ENCODE results near the gene ZNF334. TPM values are rescaled to one million over a fixed set of nuclear protein-coding genes. Genes with fewer than 3 reads are reported as not detected.

The ZNF334 gene
- total and polyA plus RNA-seq, 5 donors, result 1.1 to 3.2 (median 1.3) TPM

DNA sequence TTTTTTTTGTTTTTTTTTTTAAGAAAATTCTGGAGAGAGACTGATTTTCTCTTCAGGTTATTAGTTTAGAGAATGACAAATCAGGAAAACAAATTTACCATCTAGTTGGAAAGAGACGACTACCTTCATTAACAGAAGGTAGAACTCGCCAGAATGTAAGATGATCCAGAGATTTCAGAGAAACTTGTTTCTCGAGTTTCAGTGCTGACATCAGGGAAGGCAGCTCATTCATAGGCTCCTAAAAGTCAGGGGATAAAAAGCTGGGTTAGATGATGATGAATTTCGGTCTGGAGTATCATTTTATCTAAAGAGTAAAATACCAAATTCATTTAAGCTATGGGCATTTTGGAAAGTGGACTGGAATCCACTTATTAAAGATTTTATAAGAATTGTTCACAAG is 27.9 kb downstream of the ZNF334 start:
- WGBS, result 35% methylated on average over 4 of the region's 4 CpGs
- no peak overlapping the region for H3K27ac ChIP-seq (ENCODE audit: low read length)
- H3K27me3 ChIP-seq (ENCODE audit: control insufficient read depth, insufficient read depth), result no peaks in the 10 kb centered on the region
- ATAC-seq, result no peak
- intact Hi-C loops (cut with DNase I), result no loop called here
- H3K9me3 ChIP-seq (ENCODE audit: control insufficient read depth, low read length), result no peaks in the 10 kb centered on the region
- H3K4me1 ChIP-seq (ENCODE audit: control insufficient read depth, insufficient read depth, low read length), result no peaks in the 10 kb centered on the region
- H3K4me3 ChIP-seq (ENCODE audit: low read length), result no peak overlapping the region
- DNase-seq, result no peak

DNA sequence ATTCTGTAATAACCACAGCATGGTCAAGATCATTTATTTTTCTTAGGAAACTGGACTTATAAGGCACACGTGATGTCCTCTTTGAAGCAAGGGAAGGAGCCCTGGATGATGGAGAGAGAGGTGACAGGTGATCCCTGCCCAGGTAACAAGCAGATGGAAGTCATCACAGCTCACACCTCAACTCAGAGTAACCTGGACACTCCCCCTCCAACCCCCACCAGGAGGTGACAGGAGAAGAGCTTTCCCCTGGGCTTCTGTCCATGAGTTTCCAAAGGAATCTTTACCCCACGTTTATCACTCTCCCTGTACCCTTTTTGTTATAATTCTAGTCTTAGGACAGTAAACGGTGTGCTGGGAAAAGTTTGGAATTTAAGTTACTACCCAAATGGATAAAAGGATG is 28.4 kb downstream of the ZNF334 start:
- Histone ChIP-seq H3K27me3 (ENCODE audit: control insufficient read depth, insufficient read depth) (no peaks in the 10 kb centered on the region), H3K27ac (ENCODE audit: low read length) (no peak overlapping the region), H3K4me3 (ENCODE audit: low read length) (no peak overlapping the region), H3K9me3 (ENCODE audit: control insufficient read depth, low read length) (no peaks in the 10 kb centered on the region), H3K4me1 (ENCODE audit: control insufficient read depth, insufficient read depth, low read length) (no peaks in the 10 kb centered on the region)
- 52% methylated on average over 3 of the region's 3 CpGs for WGBS
- DNase-seq (no peak), ATAC-seq (no peak)
- intact Hi-C loops (cut with DNase I), result no loop called here

DNA sequence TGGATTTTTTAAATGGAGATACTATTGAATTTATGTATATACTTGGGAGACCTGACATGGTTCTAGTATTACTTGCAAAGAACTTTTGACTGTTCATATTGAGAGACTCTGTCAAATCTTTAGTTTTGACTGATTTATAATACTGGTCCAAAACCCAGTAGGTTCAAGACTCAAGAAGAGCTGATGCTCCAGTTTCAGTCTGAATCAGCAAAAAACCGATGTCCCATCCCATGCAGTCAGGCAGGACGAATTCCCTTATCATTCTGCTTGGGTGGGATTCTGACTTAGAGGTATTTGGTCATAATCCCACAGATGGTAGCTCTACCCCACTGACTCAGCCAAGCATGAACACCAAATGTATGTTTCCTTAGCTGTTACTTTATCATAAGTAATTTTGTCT is 29.5 kb downstream of the ZNF334 start:
- no peak overlapping the region for H3K27ac ChIP-seq (ENCODE audit: low read length)
- H3K9me3 ChIP-seq (ENCODE audit: control insufficient read depth, low read length), result no peaks in the 10 kb centered on the region
- H3K4me1 ChIP-seq (ENCODE audit: control insufficient read depth, insufficient read depth, low read length), result no peaks in the 10 kb centered on the region
- no peak overlapping the region for H3K4me3 ChIP-seq (ENCODE audit: low read length)
- no peaks in the 10 kb centered on the region for H3K27me3 ChIP-seq (ENCODE audit: control insufficient read depth, insufficient read depth)
- intact Hi-C loops (cut with DNase I), result no loop called here
- DNase-seq (no peak), ATAC-seq (no peak)
- 73% methylated on average over 2 of the region's 2 CpGs for WGBS

DNA sequence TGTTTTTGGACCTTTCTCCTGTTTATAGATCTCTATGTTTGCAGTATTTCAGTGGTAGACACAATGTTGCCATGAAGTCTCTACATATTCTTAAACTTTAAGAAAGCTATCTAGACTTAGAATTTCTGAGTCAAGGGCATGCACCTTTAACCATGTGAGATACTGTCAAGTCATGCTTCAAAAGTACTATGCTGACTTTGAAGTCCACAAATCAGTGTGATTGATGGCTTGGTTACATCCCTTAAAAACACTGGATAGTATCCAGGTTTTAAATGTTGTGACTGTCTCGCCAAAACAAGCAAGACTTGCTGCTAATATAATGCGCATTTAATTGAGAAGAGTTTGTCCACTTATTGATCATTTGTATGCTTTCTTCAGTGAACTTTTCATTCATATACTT is 30.5 kb downstream of the ZNF334 start:
- H3K4me3 ChIP-seq (ENCODE audit: low read length), result no peak overlapping the region
- H3K9me3 ChIP-seq (ENCODE audit: control insufficient read depth, low read length), result no peaks in the 10 kb centered on the region
- ATAC-seq, result no peak
- no peaks in the 10 kb centered on the region for H3K27me3 ChIP-seq (ENCODE audit: control insufficient read depth, insufficient read depth)
- WGBS, result 82% methylated on average over 2 of the region's 2 CpGs
- no peak overlapping the region for H3K27ac ChIP-seq (ENCODE audit: low read length)
- no peak for DNase-seq
- intact Hi-C loops (cut with DNase I), result no loop called here
- no peaks in the 10 kb centered on the region for H3K4me1 ChIP-seq (ENCODE audit: control insufficient read depth, insufficient read depth, low read length)

DNA sequence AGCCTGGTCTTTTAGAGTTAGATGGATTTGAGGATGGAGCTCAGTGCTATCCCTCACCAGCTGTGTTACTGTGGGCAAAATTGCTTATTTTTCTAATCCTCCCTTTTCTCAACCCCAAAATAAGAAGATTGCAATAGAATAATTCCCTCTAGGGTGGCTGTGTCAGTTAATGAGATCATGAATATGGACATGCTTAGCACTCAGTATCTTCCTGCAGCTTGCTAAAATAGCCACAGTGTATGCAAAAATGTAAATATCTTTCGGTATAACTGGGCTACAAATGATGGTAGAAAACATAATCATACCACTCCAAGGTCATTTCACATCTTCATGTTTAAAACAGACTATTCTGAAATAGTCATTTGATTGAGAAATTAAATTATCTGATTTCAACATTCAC is 35.7 kb downstream of the ZNF334 start:
- DNase-seq, result no peak
- intact Hi-C loops (cut with DNase I), result no loop called here
- Histone ChIP-seq H3K4me3 (ENCODE audit: low read length) (no peak overlapping the region), H3K27me3 (ENCODE audit: control insufficient read depth, insufficient read depth) (no peaks in the 10 kb centered on the region), H3K4me1 (ENCODE audit: control insufficient read depth, insufficient read depth, low read length) (no peaks in the 10 kb centered on the region), H3K27ac (ENCODE audit: low read length) (no peak overlapping the region), H3K9me3 (ENCODE audit: control insufficient read depth, low read length) (no peaks in the 10 kb centered on the region)
- no peak for ATAC-seq
- WGBS, result 65% methylated on average over 1 of the region's 1 CpG

DNA sequence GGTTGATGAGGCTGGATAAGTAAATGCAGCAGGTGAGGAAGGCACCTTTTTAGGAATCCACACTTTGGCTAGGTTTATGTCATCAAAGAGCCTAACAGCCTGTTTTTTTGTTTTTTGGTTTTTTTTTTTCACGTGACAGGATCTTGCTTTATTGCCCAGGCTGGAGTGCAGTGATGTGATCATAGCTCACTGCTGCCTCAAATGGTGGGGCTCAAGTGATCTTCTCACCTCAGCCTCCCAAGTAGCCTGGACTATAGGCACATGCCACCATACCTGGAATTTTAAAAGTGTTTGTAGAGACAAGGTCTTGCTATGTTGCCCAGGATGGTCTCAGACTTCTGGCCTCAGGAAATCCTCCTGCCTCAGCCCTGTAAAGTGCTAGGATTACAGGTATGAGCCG is 36.1 kb downstream of the ZNF334 start:
- Histone ChIP-seq H3K27me3 (ENCODE audit: control insufficient read depth, insufficient read depth) (no peaks in the 10 kb centered on the region), H3K4me3 (ENCODE audit: low read length) (no peak overlapping the region), H3K4me1 (ENCODE audit: control insufficient read depth, insufficient read depth, low read length) (no peaks in the 10 kb centered on the region), H3K27ac (ENCODE audit: low read length) (no peak overlapping the region), H3K9me3 (ENCODE audit: control insufficient read depth, low read length) (no peaks in the 10 kb centered on the region)
- no peak for DNase-seq
- intact Hi-C loops (cut with DNase I), result no loop called here
- 79% methylated on average over 2 of the region's 2 CpGs for WGBS
- ATAC-seq, result no peak

DNA sequence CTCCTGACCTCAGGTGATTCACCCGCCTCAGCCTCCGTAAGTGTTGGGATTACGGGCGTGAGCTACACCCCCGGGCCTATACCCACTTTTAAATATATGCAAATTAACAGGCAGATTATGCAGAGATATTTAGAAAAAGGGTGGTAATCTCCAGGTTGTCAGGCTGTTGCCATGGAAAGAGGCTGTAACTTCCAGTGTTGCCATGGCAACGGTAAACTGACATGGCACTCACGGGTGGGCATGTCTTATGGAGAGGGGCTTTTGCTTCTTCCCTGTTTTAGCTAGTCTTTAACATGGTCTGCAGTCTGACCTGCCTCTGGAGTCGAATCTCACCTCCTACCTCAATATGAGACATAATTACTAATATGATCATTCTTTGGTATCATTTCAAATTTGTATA is 44.9 kb downstream of the ZNF334 start:
- Histone ChIP-seq H3K27me3 (ENCODE audit: control insufficient read depth, insufficient read depth) (no peaks in the 10 kb centered on the region), H3K27ac (ENCODE audit: low read length) (no peak overlapping the region), H3K4me1 (ENCODE audit: control insufficient read depth, insufficient read depth, low read length) (no peaks in the 10 kb centered on the region), H3K4me3 (ENCODE audit: low read length) (no peak overlapping the region), H3K9me3 (ENCODE audit: control insufficient read depth, low read length) (no peaks in the 10 kb centered on the region)
- intact Hi-C loops (cut with DNase I), result no loop called here
- DNase-seq, result no peak
- no peak for ATAC-seq
- 83% methylated on average over 8 of the region's 8 CpGs for WGBS

DNA sequence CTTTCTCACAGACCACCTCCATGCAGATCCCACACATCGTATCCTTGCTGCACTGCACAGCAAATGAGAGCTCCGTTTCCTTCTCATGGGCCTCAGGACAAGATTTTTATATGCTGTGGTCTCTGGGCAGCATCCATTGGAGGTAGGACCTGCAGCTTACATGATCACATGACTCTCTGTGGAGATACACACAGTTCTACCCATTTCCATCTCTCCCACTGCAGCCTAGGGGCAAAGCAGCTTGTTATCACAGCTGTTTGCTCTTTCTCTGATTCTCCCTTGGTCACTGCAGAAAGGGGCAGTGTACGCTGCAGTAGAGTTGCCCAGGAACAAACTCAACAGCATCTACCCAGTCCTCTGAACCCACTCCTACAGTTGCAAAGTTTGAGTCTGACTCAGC is 48.9 kb downstream of the ZNF334 start:
- no peak for DNase-seq
- no peaks in the 10 kb centered on the region for H3K9me3 ChIP-seq (ENCODE audit: control insufficient read depth, low read length)
- H3K27me3 ChIP-seq (ENCODE audit: control insufficient read depth, insufficient read depth), result no peaks in the 10 kb centered on the region
- no peaks in the 10 kb centered on the region for H3K4me1 ChIP-seq (ENCODE audit: control insufficient read depth, insufficient read depth, low read length)
- 74% methylated on average over 3 of the region's 3 CpGs for WGBS
- no peak overlapping the region for H3K27ac ChIP-seq (ENCODE audit: low read length)
- H3K4me3 ChIP-seq (ENCODE audit: low read length), result no peak overlapping the region
- intact Hi-C loops (cut with DNase I), result no loop called here
- ATAC-seq, result no peak

DNA sequence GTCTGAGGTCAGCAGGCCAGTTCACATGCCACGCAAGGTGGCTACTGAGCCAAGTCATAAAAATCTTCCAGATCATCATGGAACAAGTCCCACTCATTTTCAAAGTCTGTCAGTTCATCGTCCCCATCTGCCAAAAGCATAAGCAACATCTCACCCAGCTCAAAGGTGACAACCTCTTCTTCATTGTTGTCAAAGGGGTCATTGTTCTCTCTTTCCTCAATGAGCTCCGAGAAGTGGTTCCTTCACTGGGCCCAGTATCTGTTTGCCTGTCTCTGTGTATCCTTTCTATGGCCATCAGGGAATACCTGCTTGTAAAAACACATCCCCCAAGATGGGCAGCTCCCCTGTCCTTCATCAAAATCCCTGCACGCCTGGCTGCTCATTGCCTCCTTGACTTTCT is 49.5 kb downstream of the ZNF334 start:
- Histone ChIP-seq H3K9me3 (ENCODE audit: control insufficient read depth, low read length) (no peaks in the 10 kb centered on the region), H3K27ac (ENCODE audit: low read length) (no peak overlapping the region), H3K4me3 (ENCODE audit: low read length) (no peak overlapping the region), H3K4me1 (ENCODE audit: control insufficient read depth, insufficient read depth, low read length) (peaks cover 3% of the 10 kb centered on the region), H3K27me3 (ENCODE audit: control insufficient read depth, insufficient read depth) (no peaks in the 10 kb centered on the region)
- intact Hi-C loops (cut with DNase I), result no loop called here
- DNase-seq (no peak), ATAC-seq (no peak)
- 85% methylated on average over 4 of the region's 4 CpGs for WGBS

DNA sequence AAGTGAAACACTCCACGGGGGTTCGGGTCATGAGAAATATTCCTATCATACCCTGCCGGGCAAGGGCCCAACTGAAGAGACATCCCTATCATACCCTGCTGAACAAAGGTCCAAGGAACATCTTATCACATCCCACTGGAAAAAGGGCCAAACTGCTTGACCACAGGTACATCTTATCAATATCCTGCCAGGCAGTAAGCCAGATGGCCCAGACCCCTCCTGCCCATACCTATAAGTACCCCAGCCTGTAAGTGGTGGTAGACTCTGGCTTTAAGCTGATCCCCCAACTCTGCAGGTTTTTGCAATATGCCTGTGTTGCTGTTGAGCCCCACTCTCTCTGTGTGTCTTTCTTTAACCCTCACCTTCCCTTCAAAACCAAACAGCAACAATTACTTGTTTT is 51.6 kb downstream of the ZNF334 start:
- no peaks in the 10 kb centered on the region for H3K27me3 ChIP-seq (ENCODE audit: control insufficient read depth, insufficient read depth)
- H3K4me3 ChIP-seq (ENCODE audit: low read length), result no peak overlapping the region
- intact Hi-C loops (cut with DNase I), result no loop called here
- ATAC-seq, result no peak
- no peaks in the 10 kb centered on the region for H3K9me3 ChIP-seq (ENCODE audit: control insufficient read depth, low read length)
- DNase-seq, result no peak
- WGBS, result 67% methylated on average over 3 of the region's 3 CpGs
- H3K4me1 ChIP-seq (ENCODE audit: control insufficient read depth, insufficient read depth, low read length), result peaks cover 3% of the 10 kb centered on the region
- H3K27ac ChIP-seq (ENCODE audit: low read length), result no peak overlapping the region

DNA sequence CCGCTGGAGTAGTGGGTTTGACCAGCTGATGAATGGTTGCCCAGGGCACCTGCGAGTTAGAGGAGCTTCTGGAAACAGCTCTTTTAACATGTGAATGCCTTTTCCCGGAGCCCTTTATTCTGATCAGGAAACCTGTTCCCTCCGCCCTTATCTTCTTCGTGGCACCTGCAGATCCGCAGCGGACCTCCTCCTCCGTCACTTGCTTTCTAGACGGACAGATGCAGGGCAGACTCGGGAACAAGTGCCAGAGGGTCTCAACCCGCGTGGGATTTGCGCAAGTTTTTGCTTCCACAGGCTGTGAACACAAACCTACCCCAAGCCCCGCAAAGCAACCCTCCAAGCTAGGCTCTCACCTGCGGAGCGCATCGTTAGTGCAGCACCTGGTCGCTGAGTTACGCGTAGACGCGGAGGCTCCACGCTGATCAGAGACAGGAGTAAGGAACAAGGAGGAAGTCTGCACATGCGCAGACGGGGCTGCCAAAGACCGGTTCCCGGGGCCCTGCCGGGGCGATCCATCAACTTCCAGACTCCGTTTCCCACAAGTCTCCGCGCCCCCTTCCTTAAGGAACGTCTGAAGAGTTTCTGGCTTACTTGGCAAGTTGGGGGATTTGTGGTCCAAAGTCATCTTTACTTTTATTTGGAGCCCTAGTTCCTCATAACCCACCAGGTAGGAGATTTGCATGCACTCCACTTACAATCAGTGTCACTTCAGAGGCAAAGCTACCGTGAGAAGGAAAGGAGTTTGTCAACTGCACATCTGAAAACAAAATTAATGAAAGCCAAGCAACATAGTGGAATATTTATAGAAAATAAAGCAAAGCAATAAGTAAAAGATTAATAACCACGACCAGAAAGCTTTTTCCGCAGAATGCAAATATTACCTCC is 54.3 kb downstream of the ZNF334 start:
- Histone ChIP-seq H3K27me3 (ENCODE audit: control insufficient read depth, insufficient read depth) (no peaks in the 10 kb centered on the region), H3K27ac (ENCODE audit: low read length) (no peak overlapping the region), H3K4me1 (ENCODE audit: control insufficient read depth, insufficient read depth, low read length) (peaks cover 3% of the 10 kb centered on the region), H3K4me3 (ENCODE audit: low read length) (peak overlapping the region; percentile 49), H3K9me3 (ENCODE audit: control insufficient read depth, low read length) (no peaks in the 10 kb centered on the region)
- peak; percentile 63 to 85 for ATAC-seq
- DNase-seq, result peak; percentile 71 to 86 (median 84)
- intact Hi-C loops (cut with DNase I), result no loop called here
- WGBS, result 6% methylated on average over 36 of the region's 36 CpGs
